ENCODE measurements around the gene SHISAL1.

GRCh38 chr22:44332946-44333345, 20.2 kb upstream of the SHISAL1 start:
- TF ChIP-seq, protein P1, sequence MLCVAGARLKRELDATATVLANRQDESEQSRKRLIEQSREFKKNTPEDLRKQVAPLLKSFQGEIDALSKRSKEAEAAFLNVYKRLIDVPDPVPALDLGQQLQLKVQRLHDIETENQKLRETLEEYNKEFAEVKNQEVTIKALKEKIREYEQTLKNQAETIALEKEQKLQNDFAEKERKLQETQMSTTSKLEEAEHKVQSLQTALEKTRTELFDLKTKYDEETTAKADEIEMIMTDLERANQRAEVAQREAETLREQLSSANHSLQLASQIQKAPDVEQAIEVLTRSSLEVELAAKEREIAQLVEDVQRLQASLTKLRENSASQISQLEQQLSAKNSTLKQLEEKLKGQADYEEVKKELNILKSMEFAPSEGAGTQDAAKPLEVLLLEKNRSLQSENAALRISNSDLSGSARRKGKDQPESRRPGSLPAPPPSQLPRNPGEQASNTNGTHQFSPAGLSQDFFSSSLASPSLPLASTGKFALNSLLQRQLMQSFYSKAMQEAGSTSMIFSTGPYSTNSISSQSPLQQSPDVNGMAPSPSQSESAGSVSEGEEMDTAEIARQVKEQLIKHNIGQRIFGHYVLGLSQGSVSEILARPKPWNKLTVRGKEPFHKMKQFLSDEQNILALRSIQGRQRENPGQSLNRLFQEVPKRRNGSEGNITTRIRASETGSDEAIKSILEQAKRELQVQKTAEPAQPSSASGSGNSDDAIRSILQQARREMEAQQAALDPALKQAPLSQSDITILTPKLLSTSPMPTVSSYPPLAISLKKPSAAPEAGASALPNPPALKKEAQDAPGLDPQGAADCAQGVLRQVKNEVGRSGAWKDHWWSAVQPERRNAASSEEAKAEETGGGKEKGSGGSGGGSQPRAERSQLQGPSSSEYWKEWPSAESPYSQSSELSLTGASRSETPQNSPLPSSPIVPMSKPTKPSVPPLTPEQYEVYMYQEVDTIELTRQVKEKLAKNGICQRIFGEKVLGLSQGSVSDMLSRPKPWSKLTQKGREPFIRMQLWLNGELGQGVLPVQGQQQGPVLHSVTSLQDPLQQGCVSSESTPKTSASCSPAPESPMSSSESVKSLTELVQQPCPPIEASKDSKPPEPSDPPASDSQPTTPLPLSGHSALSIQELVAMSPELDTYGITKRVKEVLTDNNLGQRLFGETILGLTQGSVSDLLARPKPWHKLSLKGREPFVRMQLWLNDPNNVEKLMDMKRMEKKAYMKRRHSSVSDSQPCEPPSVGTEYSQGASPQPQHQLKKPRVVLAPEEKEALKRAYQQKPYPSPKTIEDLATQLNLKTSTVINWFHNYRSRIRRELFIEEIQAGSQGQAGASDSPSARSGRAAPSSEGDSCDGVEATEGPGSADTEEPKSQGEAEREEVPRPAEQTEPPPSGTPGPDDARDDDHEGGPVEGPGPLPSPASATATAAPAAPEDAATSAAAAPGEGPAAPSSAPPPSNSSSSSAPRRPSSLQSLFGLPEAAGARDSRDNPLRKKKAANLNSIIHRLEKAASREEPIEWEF (IDR thresholded peaks at IDR 0.05; ENCODE audit: insufficient replicate concordance, low read depth, low read length): no peak
- TF ChIP-seq TCF12 (IDR thresholded peaks at IDR 0.05; ENCODE audit: low read depth, low read length): no peak
- TF ChIP-seq USF1 (IDR thresholded peaks at IDR 0.05; ENCODE audit: borderline replicate concordance, extremely low read length, insufficient read depth, low read depth, low read length): no peak
- TF ChIP-seq, protein P2, sequence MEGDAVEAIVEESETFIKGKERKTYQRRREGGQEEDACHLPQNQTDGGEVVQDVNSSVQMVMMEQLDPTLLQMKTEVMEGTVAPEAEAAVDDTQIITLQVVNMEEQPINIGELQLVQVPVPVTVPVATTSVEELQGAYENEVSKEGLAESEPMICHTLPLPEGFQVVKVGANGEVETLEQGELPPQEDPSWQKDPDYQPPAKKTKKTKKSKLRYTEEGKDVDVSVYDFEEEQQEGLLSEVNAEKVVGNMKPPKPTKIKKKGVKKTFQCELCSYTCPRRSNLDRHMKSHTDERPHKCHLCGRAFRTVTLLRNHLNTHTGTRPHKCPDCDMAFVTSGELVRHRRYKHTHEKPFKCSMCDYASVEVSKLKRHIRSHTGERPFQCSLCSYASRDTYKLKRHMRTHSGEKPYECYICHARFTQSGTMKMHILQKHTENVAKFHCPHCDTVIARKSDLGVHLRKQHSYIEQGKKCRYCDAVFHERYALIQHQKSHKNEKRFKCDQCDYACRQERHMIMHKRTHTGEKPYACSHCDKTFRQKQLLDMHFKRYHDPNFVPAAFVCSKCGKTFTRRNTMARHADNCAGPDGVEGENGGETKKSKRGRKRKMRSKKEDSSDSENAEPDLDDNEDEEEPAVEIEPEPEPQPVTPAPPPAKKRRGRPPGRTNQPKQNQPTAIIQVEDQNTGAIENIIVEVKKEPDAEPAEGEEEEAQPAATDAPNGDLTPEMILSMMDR (IDR thresholded peaks at IDR 0.05 in 2 of 3, conservative IDR thresholded peaks at IDR 0.05 in 1 of 3; ENCODE audit: control insufficient read depth in 2 of 3, extremely low read depth in 1 of 3, insufficient read depth in 1 of 3, low read depth in 3 of 3, low read length in 3 of 3): no peak
- TF ChIP-seq, protein P3, sequence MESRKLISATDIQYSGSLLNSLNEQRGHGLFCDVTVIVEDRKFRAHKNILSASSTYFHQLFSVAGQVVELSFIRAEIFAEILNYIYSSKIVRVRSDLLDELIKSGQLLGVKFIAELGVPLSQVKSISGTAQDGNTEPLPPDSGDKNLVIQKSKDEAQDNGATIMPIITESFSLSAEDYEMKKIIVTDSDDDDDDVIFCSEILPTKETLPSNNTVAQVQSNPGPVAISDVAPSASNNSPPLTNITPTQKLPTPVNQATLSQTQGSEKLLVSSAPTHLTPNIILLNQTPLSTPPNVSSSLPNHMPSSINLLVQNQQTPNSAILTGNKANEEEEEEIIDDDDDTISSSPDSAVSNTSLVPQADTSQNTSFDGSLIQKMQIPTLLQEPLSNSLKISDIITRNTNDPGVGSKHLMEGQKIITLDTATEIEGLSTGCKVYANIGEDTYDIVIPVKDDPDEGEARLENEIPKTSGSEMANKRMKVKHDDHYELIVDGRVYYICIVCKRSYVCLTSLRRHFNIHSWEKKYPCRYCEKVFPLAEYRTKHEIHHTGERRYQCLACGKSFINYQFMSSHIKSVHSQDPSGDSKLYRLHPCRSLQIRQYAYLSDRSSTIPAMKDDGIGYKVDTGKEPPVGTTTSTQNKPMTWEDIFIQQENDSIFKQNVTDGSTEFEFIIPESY (IDR thresholded peaks at IDR 0.05): no peak

Measured in GM12878 (cell line).